NK-92 treated with Interleukin-12 subunit alpha and Interleukin-12 subunit beta, amount 100 ng/mL, for 24 hours (cell line): ENCODE data around the gene DHRS12.

ENCODE experiments used
- DNase-seq: peaks from one replicate; lab custom pipeline; 2025; lab: John Stamatoyannopoulos, UW

The DHRS12 gene

GRCh38 chr13:51811046-51811445, 7.1 kb upstream of the DHRS12 start:
- DNase-seq = no peak

- no peak for DNase-seq
Measured at GRCh38 chr13:51808811-51809210, 4.8 kb upstream of the DHRS12 start.

GRCh38 chr13:51807041-51807440, 3.1 kb upstream of the DHRS12 start:
- DNase-seq = no peak

GRCh38 chr13:51806566-51806965, 2.6 kb upstream of the DHRS12 start:
- no peak for DNase-seq

GRCh38 chr13:51805925-51806324, 2.0 kb upstream of the DHRS12 start:
- no peak for DNase-seq

GRCh38 chr13:51805313-51805712, 1.4 kb upstream of the DHRS12 start:
- DNase-seq = no peak

- DNase-seq = no peak
Measured at GRCh38 chr13:51804295-51805172, 571 bp upstream of the DHRS12 start.

- DNase-seq = peak; percentile 55
Measured at GRCh38 chr13:51802631-51803418, 1.1 kb downstream of the DHRS12 start.

GRCh38 chr13:51801631-51802099, 2.3 kb downstream of the DHRS12 start:
- DNase-seq = no peak

GRCh38 chr13:51800486-51800885, 3.5 kb downstream of the DHRS12 start:
- DNase-seq = no peak

- DNase-seq = no peak
Measured at GRCh38 chr13:51799261-51799660, 4.7 kb downstream of the DHRS12 start.

- peak; percentile 28 for DNase-seq
Measured at GRCh38 chr13:51797664-51798488, 6.1 kb downstream of the DHRS12 start.

- DNase-seq = no peak
Measured at GRCh38 chr13:51796546-51796945, 7.4 kb downstream of the DHRS12 start.

- no peak for DNase-seq
Measured at GRCh38 chr13:51795419-51795818, 8.5 kb downstream of the DHRS12 start.

GRCh38 chr13:51794964-51795363, 9.0 kb downstream of the DHRS12 start:
- DNase-seq = no peak

- peak; percentile 43 for DNase-seq
Measured at GRCh38 chr13:51793570-51794271, 10.2 kb downstream of the DHRS12 start.

GRCh38 chr13:51786425-51787265, 17.3 kb downstream of the DHRS12 start:
- no peak for DNase-seq

- DNase-seq = no peak
Measured at GRCh38 chr13:51785712-51786424, 18.1 kb downstream of the DHRS12 start.

GRCh38 chr13:51784097-51784496, 19.9 kb downstream of the DHRS12 start:
- no peak for DNase-seq
